NB4 (cell line): Measurements from ENCODE around the gene CNPY3.
"Not testable (repeated sequence)": the region's sequence is repeated elsewhere in the genome, so short reads cannot be mapped to it uniquely, and the experiment has no call there.

ENCODE experiments used
- DNase-seq: peaks from one replicate; pipeline ENCODE4 v3.0.0; 2010; ENCODE audit warnings: low read depth
- H3K4me3 ChIP-seq: one replicate; pipeline ENCODE4 v1.5.1; 2011; ENCODE audit warnings: mild to moderate bottlenecking, low read depth, low read length, moderate library complexity
- MAX ChIP-seq: IDR thresholded peaks from 2 replicates; pipeline ENCODE4 v1.6.1; 2011; ENCODE audit warnings: low read depth, low read length
- MYC ChIP-seq: IDR thresholded peaks from 2 replicates; pipeline ENCODE4 v1.6.1; 2011; ENCODE audit warnings: low read depth, low read length
- POLR2A ChIP-seq: IDR thresholded peaks from 2 replicates; pipeline ENCODE4 v1.6.1; 2011; ENCODE audit warnings: mild to moderate bottlenecking; ENCODE audit not compliant: insufficient read length; ENCODE audit errors: extremely low read depth
- TF ChIP-seq, protein P1 (sequence below): IDR thresholded peaks from one replicate; pipeline ENCODE4 v1.5.1; 2012; ENCODE audit warnings: low read depth, low read length

Gene CNPY3

DNA sequence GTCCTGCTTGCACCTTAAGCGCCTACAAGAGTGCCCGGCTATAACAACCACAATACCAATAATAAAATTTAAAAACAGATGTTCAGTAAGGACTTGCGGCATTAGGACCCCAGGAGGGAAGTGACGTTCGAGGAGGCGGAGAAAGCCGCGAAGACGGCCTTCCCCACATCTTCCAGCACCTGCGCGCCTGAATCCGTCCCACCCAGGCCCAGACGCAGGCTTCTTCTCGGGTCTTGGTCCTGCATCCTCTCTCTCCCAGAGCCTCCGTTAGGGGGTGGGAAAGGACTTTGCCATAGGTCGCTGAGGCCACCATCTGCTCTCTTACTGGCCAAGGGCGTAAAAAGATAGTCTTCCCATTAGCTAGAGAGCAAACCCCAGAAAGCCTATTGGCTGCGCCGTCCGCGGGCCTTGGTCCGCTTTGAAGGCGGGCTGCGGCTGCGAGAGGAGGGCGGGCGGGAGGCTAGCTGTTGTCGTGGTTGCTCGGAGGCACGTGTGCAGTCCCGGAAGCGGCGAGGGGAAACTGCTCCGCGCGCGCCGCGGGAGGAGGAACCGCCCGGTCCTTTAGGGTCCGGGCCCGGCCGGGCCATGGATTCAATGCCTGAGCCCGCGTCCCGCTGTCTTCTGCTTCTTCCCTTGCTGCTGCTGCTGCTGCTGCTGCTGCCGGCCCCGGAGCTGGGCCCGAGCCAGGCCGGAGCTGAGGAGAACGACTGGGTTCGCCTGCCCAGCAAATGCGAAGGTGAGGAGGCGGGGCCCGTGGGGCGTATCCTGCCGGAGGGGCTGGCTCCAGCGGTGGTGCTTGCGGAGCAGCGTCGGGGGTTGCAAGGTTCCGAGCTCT is at the start of gene CNPY3:
CNPY3 (plus strand) TSS at position 495 of the 835 bp plus-strand sequence; CDS start at position 586, 91 bp downstream.
- TF ChIP-seq POLR2A (peak; percentile 62), MAX (peak; percentile 97), MYC (peak; percentile 98)
- TF ChIP-seq, protein P1, sequence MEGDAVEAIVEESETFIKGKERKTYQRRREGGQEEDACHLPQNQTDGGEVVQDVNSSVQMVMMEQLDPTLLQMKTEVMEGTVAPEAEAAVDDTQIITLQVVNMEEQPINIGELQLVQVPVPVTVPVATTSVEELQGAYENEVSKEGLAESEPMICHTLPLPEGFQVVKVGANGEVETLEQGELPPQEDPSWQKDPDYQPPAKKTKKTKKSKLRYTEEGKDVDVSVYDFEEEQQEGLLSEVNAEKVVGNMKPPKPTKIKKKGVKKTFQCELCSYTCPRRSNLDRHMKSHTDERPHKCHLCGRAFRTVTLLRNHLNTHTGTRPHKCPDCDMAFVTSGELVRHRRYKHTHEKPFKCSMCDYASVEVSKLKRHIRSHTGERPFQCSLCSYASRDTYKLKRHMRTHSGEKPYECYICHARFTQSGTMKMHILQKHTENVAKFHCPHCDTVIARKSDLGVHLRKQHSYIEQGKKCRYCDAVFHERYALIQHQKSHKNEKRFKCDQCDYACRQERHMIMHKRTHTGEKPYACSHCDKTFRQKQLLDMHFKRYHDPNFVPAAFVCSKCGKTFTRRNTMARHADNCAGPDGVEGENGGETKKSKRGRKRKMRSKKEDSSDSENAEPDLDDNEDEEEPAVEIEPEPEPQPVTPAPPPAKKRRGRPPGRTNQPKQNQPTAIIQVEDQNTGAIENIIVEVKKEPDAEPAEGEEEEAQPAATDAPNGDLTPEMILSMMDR, result no peak
- DNase-seq, result peak; percentile 100
- peak within 1 kb of the TSS; percentile 82 for H3K4me3 ChIP-seq

DNA sequence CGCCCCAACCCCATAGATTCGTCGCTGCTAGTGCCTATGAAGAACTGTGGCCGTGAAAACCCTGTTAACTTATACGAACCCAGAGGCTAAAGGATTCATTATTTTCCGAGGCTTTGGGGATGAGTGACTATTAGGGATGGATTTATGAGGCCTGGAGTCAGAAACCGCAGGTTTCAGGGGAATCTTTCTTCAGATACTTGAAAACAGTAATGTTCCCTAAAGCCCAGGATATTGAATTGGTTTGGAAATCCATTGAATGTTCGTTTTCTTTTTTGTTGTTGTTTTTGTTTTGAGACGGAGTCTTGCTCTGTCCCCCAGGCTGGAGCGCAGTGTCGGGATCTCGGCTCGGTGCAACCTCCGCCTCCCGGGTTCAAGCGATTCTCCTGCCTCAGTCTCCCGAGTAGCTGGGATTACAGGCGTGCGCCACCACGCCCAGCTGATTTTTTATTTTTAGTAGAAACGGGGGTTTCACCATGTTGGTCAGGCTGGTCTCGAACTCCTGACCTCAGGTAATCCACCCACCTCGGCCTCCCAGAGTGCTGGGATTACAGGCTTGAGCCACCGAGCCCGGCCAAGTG is 49.0 kb upstream of the CNPY3 start:
- not testable (repeated sequence) for DNase-seq
- peak overlapping the region; percentile 90 for H3K4me3 ChIP-seq

- H3K4me3 ChIP-seq, result peak overlapping the region; percentile 90
- peak; percentile 38 for DNase-seq
Observed at GRCh38 chr6:42880871-42881270, 48.4 kb upstream of the CNPY3 start.

DNA sequence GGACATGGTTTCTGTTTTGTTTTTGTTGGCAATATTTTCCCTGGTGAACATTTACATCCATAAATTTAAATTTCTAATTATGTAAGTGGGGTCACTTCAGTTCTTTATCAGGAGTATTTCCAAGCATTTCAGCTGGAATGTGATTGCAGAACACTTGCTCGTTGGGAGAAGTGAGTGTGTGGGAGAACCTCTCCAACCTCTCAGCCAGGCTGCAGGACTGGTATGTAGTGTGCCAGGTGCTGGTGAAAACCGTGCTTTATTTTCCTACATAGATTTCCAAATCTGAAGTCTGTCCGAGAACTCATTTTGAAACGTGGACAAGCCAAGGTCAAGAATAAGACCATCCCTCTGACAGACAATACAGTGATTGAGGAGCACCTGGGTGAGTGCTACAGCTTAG is 43.6 kb upstream of the CNPY3 start:
- TF ChIP-seq, protein P1, result no peak
- no peak for TF ChIP-seq MYC
- TF ChIP-seq POLR2A, result no peak
- TF ChIP-seq MAX, result no peak
- no peak overlapping the region for H3K4me3 ChIP-seq
- DNase-seq, result no peak

- DNase-seq, H3K4me3 ChIP-seq: not testable (repeated sequence)
Observed at GRCh38 chr6:42888201-42888600, 41.1 kb upstream of the CNPY3 start.

- H3K4me3 ChIP-seq, result peak overlapping the region; percentile 71
- no peak for DNase-seq
- no peak for TF ChIP-seq POLR2A
- TF ChIP-seq MAX, result no peak
- no peak for TF ChIP-seq MYC
- TF ChIP-seq, protein P1, result no peak
Observed at GRCh38 chr6:42889815-42890214, 39.5 kb upstream of the CNPY3 start.

DNA sequence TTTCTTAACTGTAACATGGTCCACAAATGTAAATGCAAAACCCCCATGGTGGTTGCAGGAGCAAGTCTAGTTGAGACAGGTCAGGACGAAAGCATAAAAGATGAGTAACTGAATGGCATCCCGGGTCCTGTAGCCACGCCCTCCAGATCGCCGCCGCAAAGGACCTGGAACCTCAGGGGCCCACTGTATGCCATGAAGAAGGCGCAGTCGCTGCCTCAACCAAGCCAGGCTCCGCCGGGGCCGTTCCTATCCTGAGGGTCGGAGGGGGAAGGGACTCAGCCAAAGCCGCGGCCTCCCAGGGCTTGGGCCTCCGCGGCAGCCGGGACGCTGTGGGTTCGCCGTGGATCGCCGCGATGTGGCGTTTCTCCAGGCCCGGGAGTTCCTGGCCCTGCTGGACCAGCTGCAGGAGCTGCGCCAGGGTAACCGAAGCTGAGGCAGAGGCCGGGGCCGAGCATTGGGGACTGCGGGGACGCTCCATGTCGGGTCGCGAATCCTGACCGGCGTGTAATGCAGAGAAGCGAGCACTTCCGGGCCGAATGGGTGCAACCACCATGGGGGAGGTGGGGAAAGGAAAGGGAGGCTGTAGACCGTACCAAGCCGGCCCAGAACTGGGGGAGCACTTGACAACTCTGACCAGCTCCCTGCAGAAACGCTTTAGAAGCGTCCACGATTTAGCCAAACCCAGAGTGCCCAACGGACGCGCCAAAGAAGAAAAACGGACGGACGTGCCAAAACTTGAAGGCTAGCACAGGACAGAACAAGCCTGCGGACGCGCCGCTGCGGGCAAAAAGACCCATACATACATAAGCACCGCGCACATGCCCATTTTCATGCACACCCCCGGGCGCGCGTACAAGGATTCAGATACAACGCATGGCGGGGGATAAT is 38.7 kb upstream of the CNPY3 start:
- peak; percentile 99 for DNase-seq
- TF ChIP-seq POLR2A, result peak; percentile 87
- TF ChIP-seq, protein P1, result no peak
- TF ChIP-seq MYC, result peak; percentile 63
- peak; percentile 60; the same call in 1 of the 2 replicates for TF ChIP-seq MAX
- H3K4me3 ChIP-seq, result peak overlapping the region; percentile 71
